Left lung (tissue), 10 donors: ENCODE data around the gene TBX10. TPM values are rescaled to one million over a fixed set of nuclear protein-coding genes. Genes with fewer than 3 reads are reported as not detected.
"Not testable (repeated sequence)": the region's sequence is repeated elsewhere in the genome, so short reads cannot be mapped to it uniquely, and the experiment has no call there.

Experiments used
- ATAC-seq: fragments of 200-7000 bp; cut with Tn5 transposase; one replicate; pipeline ENCODE4 v1.9.1; 2020; ENCODE audit warnings: moderate library complexity
- DNase-seq, 4 donors: peaks; one replicate each; pipeline ENCODE4 v3.0.0-alpha.2; 2013 to 2020
- H3K27ac ChIP-seq, 2 donors: fragments of 200-600 bp; sonication (generic) in 1 of 2; one replicate each; pipeline versions ENCODE4 v1.5.0 to v1.8.0; 2020 to 2021
- H3K27me3 ChIP-seq, 2 donors: fragments of 200-600 bp; sonication (generic) in 1 of 2; one replicate each; pipeline versions ENCODE4 v1.5.0 to v1.8.0; 2020 to 2021
- H3K36me3 ChIP-seq, 2 donors: fragments of 200-600 bp; sonication (generic) in 1 of 2; one replicate each; pipeline versions ENCODE4 v1.5.0 to v1.8.0; 2020 to 2021
- H3K4me1 ChIP-seq, 2 donors: fragments of 200-600 bp; one replicate each; pipeline ENCODE4 v1.8.0; 2021
- H3K4me3 ChIP-seq, 2 donors: fragments of 200-600 bp; sonication (generic) in 1 of 2; one replicate each; pipeline versions ENCODE4 v1.5.0 to v1.8.0; 2020 to 2021; ENCODE audit warnings: mild to moderate bottlenecking in 1 of 2
- H3K9me3 ChIP-seq, 2 donors: fragments of 200-600 bp; sonication (generic) in 1 of 2; one replicate each; pipeline versions ENCODE4 v1.5.0 to v1.8.0; 2020 to 2021
- CTCF ChIP-seq, 2 donors: fragments of 200-600 bp; sonication (generic) in 1 of 2; IDR thresholded peaks; one replicate each; pipeline versions ENCODE4 v1.5.0 to v1.8.0; 2021; ENCODE audit warnings: antibody characterized with exemption in 2 of 2
- intact Hi-C, 2 donors: fragments of 100-400 bp; cut with DNase I; formaldehyde crosslinking; loops; one replicate each; pipeline versions ENCODE4 v1.11.2 to v1.14.2; 2022
- polyA plus RNA-seq, 6 donors: library from polyadenylated mRNA; unstranded; fragments of 120-200 nt; gene quantifications; one replicate each; pipeline ENCODE4 v1.2.1, GENCODE V29; 2013; ENCODE audit not compliant: insufficient read length in 6 of 6
- total RNA-seq, 2 donors: library from RNA; stranded (reverse); fragmentation: NEBNext Ultra II Directional; extraction: Animal tissue kit (Norgen Biotek cat#: 25700); gene quantifications; one replicate each; pipeline ENCODE4 v1.2.1, GENCODE V29; 2021
- donor health status: DM: no; HTN: yes; CAD: no.
- donor health status: DM: no; HTN: no; CAD: no.

TBX10 gene
- total and polyA plus RNA-seq, 8 donors: 0.18 TPM; not detected in 7

DNA sequence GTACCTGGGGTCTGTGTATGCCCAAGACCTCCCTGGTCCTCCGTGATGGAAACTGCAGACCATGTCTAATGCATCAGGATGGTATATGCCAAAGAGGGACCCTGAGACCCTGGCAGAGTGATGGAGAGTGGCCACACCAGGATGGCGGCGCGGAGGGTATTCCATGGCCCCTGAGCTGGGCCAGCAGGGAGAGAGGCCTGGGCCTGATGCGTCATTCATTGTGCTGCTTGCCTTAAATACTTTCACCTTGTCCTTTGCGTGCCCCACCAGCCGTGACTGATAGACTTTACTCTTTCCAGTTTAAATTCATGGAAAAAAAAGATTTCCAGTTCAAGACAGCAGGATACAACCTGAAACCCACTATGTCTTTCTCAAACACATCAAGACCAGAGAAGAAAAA, 38.5 kb downstream of the TBX10 start:
- ATAC-seq (no peak), DNase-seq (no peak)
- Histone ChIP-seq H3K4me3 (no peak overlapping the region), H3K4me1 (peaks cover 3 to 17% of the 10 kb centered on the region in 2 donors), H3K27me3 (no peaks in the 10 kb centered on the region), H3K9me3 (no peaks in the 10 kb centered on the region), H3K27ac (no peak overlapping the region), H3K36me3 (no peaks in the 10 kb centered on the region)
- TF ChIP-seq CTCF (IDR thresholded peaks at IDR 0.05): no peak
- intact Hi-C loops: no loop called here

GRCh38 chr11:67600324-67601029, 39.1 kb downstream of the TBX10 start:
- H3K4me3 ChIP-seq: no peak overlapping the region
- H3K27ac ChIP-seq: no peak overlapping the region
- TF ChIP-seq CTCF (IDR thresholded peaks at IDR 0.05): no peak
- intact Hi-C loops: no loop called here
- H3K9me3 ChIP-seq: no peaks in the 10 kb centered on the region
- ATAC-seq: no peak
- no peak for DNase-seq
- H3K4me1 ChIP-seq: peaks cover 0 to 11% of the 10 kb centered on the region in 2 donors
- H3K27me3 ChIP-seq: no peaks in the 10 kb centered on the region
- no peaks in the 10 kb centered on the region for H3K36me3 ChIP-seq

DNA sequence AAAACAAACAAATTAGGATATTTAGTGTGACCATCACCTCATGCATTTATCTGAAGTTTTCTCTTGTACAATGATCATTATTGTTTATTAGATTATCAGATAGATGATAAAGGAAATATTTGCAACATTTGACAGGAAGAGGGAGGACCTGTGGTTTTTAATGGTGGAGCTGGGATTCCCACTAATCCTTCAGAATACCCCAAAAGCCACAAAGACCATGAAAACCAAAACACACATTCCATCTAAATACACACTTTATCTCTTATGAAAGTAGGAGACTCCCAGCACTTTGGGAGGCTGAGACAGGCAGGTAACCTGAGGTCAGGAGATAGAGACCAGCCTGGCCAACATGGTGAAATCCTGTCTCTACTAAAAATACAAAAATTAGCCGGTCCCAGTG, 40.4 kb downstream of the TBX10 start:
- Histone ChIP-seq H3K27ac (no peak overlapping the region), H3K4me3 (no peak overlapping the region), H3K27me3 (no peaks in the 10 kb centered on the region), H3K4me1 (peaks cover 0 to 9% of the 10 kb centered on the region in 2 donors), H3K9me3 (no peaks in the 10 kb centered on the region), H3K36me3 (no peaks in the 10 kb centered on the region)
- DNase-seq: no peak
- intact Hi-C loops: no loop called here
- no peak for TF ChIP-seq CTCF (IDR thresholded peaks at IDR 0.05)
- ATAC-seq: no peak

DNA sequence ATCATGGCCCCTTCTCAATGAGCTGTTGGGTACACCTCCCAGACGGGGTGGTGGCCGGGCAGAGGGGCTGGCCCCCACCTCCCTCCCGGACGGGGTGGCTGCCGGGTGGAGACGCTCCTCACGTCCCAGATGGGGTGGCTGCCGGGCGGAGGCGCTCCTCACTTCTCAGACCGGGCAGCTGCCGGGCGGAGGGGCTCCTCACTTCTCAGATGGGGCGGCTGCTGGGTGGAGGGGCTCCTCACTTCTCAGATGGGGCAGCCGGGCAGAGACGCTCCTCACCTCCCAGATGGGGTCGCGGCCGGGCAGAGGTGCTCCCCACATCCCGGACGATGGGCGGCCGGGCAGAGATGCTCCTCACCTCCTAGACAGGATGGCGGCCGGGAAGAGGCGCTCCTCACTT, 41.6 kb downstream of the TBX10 start:
- H3K36me3 ChIP-seq, H3K27ac ChIP-seq, H3K9me3 ChIP-seq, DNase-seq, H3K27me3 ChIP-seq, H3K4me3 ChIP-seq, H3K4me1 ChIP-seq, intact Hi-C loops, ATAC-seq: not testable (repeated sequence)

GRCh38 chr11:67597458-67597857, 42.1 kb downstream of the TBX10 start:
- H3K27ac ChIP-seq, H3K36me3 ChIP-seq, H3K4me1 ChIP-seq, H3K4me3 ChIP-seq, ATAC-seq, H3K27me3 ChIP-seq, DNase-seq, intact Hi-C loops, H3K9me3 ChIP-seq: not testable (repeated sequence)

DNA sequence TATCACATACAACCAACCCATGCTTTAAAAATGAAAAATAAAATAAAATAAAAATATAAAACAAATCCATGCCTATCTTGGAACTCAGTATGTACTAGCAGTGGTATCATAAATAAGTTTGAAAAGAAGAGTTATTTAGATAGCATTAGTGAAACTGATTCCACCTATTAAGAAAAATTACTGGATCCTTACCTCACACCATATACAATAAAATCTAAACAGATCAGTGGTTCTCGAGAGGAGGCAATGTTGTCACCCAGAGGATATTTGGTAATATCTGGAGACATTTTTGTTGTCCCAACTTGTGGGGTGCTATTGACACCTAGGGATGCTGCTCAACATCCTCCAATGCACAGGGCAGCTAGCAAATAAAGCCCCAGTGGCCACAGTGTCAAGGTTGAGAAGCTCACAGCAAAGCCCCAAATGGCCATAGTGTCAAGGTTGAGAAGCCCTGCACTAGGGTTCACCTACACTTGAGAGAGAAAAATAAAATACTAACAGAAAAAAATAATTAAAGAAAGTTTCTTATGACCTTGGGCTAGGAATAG, 42.7 kb downstream of the TBX10 start:
- H3K4me3 ChIP-seq: no peak overlapping the region
- ATAC-seq (no peak), DNase-seq (no peak)
- no peak overlapping the region for H3K27ac ChIP-seq
- no peaks in the 10 kb centered on the region for H3K27me3 ChIP-seq
- no peaks in the 10 kb centered on the region for H3K9me3 ChIP-seq
- peaks cover 0 to 9% of the 10 kb centered on the region in 2 donors for H3K4me1 ChIP-seq
- intact Hi-C loops: no loop called here
- H3K36me3 ChIP-seq: no peaks in the 10 kb centered on the region
- no peak for TF ChIP-seq CTCF (IDR thresholded peaks at IDR 0.05)
